HFFc6 (cell line): ENCODE results near the gene SPRED1. TPM values are rescaled to one million over a fixed set of nuclear protein-coding genes. Genes with fewer than 3 reads are reported as not detected.
"Not testable (repeated sequence)": the region's sequence is repeated elsewhere in the genome, so short reads cannot be mapped to it uniquely, and the experiment has no call there.

Experiments used
- DNase-seq: peaks from one replicate; pipeline ENCODE4 v3.0.0-alpha.2; 2018
- H3K27ac Mint-ChIP-seq: 2 replicates; pipeline ENCODE4 v1.8.0; 2020; ENCODE audit warnings: mild to moderate bottlenecking, mixed read lengths
- H3K27me3 Mint-ChIP-seq: 2 replicates; pipeline ENCODE4 v1.8.0; 2021; ENCODE audit warnings: mild to moderate bottlenecking, moderate library complexity, mixed read lengths; ENCODE audit not compliant: insufficient read depth
- H3K36me3 Mint-ChIP-seq: 2 replicates; pipeline ENCODE4 v1.8.0; 2021; ENCODE audit warnings: low read depth, mixed read lengths
- H3K4me1 Mint-ChIP-seq: 2 replicates; pipeline ENCODE4 v1.8.0; 2020; ENCODE audit warnings: low read depth, mixed read lengths
- H3K4me3 Mint-ChIP-seq: 2 replicates; pipeline ENCODE4 v1.8.0; 2020; ENCODE audit warnings: mild to moderate bottlenecking, moderate library complexity, mixed read lengths
- H3K9me3 Mint-ChIP-seq: 2 replicates; pipeline ENCODE4 v1.8.0; 2020; ENCODE audit warnings: mild to moderate bottlenecking, mixed read lengths
- total RNA-seq, 6 experiments: library from RNA; stranded (reverse); fragmentation: NEBNext Ultra II Directional; extraction: Animal tissue kit (Norgen Biotek cat#: 25700); gene quantifications; 2 replicates in 1 of 6; 3 replicates in 5 of 6; pipeline ENCODE4 v1.2.3, GENCODE V29; 2021
- TF ChIP-seq, protein P1 (sequence below): fragments of 200-600 bp; sonication (generic); IDR thresholded peaks from 2 replicates; pipeline ENCODE4 v1.5.0; 2021; ENCODE audit warnings: antibody characterized with exemption, mild to moderate bottlenecking

The SPRED1 gene
- total RNA-seq, 6 experiments from 2014 or later = 39.9 to 46.0 (median 41.7) TPM

GRCh38 chr15:38231436-38231835 lies 21.2 kb upstream of the SPRED1 start:
- no peaks in the 10 kb centered on the region for H3K36me3 Mint-ChIP-seq
- H3K4me1 Mint-ChIP-seq = peaks cover 17% of the 10 kb centered on the region
- H3K9me3 Mint-ChIP-seq = no peaks in the 10 kb centered on the region
- no peak overlapping the region for H3K4me3 Mint-ChIP-seq
- TF ChIP-seq, protein P1, sequence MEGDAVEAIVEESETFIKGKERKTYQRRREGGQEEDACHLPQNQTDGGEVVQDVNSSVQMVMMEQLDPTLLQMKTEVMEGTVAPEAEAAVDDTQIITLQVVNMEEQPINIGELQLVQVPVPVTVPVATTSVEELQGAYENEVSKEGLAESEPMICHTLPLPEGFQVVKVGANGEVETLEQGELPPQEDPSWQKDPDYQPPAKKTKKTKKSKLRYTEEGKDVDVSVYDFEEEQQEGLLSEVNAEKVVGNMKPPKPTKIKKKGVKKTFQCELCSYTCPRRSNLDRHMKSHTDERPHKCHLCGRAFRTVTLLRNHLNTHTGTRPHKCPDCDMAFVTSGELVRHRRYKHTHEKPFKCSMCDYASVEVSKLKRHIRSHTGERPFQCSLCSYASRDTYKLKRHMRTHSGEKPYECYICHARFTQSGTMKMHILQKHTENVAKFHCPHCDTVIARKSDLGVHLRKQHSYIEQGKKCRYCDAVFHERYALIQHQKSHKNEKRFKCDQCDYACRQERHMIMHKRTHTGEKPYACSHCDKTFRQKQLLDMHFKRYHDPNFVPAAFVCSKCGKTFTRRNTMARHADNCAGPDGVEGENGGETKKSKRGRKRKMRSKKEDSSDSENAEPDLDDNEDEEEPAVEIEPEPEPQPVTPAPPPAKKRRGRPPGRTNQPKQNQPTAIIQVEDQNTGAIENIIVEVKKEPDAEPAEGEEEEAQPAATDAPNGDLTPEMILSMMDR = no peak
- DNase-seq = no peak
- no peak overlapping the region for H3K27ac Mint-ChIP-seq
- no peaks in the 10 kb centered on the region for H3K27me3 Mint-ChIP-seq

- H3K4me3 Mint-ChIP-seq, H3K4me1 Mint-ChIP-seq, H3K27ac Mint-ChIP-seq, H3K27me3 Mint-ChIP-seq, H3K36me3 Mint-ChIP-seq, H3K9me3 Mint-ChIP-seq, DNase-seq: not testable (repeated sequence)
These were observed 15.6 kb upstream of the SPRED1 start for GRCh38 chr15:38237021-38237420.

DNA sequence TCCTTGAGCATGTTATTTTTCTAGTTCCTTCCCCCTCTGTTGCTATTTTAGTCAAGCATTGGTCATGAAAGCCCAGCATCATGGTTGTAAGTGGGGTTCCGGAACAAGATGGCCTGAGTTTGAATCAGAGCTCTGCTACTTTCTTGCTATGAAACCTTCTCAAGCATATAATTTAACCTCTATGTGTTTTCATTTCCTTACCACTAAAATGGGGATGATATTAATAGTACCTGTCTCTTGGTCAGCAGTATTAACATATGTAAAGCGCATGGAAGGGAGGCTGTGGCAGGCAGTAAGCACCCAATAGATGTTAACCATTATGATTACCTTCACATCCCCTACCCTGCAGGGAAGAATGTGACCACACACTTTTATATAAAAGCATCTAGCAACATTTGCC lies 14.3 kb upstream of the SPRED1 start:
- Mint-ChIP-seq H3K4me1 (peaks cover 6% of the 10 kb centered on the region), H3K9me3 (no peaks in the 10 kb centered on the region), H3K4me3 (no peak overlapping the region), H3K27ac (no peak overlapping the region), H3K36me3 (no peaks in the 10 kb centered on the region), H3K27me3 (no peaks in the 10 kb centered on the region)
- DNase-seq = no peak
- TF ChIP-seq, protein P1 = no peak

GRCh38 chr15:38242055-38242454 lies 10.6 kb upstream of the SPRED1 start:
- Mint-ChIP-seq H3K27me3 (peaks cover 2% of the 10 kb centered on the region; the same call in 1 of the 2 replicates), H3K9me3 (no peaks in the 10 kb centered on the region), H3K4me3 (no peak overlapping the region), H3K36me3 (no peaks in the 10 kb centered on the region), H3K27ac (no peak overlapping the region), H3K4me1 (peaks cover 14% of the 10 kb centered on the region)
- TF ChIP-seq, protein P1 = no peak
- DNase-seq = no peak

DNA sequence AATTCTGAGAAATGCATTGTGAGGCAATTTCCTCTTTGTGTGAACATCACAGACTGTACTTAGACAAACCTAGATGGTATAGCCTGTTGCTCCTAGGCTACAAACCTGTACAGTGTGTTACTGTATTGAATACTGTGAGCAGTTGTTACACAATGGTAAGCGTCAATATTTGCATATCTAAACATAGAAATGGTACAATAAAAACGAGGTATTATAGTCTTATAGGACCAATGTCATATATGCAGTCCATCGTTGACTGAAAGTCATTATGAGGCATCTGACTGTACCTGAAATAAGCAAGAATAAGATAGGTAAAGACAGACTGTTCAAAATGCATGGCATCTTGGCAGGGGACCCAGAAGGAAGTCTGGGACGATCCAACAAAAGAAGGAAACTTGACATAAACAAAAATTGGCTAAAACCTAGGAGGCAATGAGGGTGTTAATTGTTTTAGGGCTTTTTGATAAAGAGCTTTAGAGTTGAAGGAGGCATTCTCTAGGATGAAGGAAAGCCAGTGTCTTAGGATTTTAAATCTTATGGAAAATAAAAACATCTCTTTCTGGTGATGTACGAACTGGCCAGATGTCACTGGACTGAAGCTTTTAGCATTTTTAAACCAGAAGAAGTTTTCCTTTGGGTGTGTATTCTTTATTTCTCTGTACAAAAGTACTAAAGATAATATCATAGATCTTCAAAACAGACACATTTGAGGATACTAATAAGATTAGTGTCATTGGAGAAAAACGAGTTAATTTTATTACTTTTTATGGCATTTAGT lies 9.2 kb upstream of the SPRED1 start:
- TF ChIP-seq, protein P1 = no peak
- DNase-seq = no peak
- Mint-ChIP-seq H3K4me1 (peaks cover 28% of the 10 kb centered on the region), H3K27ac (no peak overlapping the region), H3K4me3 (no peak overlapping the region), H3K9me3 (no peaks in the 10 kb centered on the region), H3K36me3 (no peaks in the 10 kb centered on the region), H3K27me3 (peaks cover 3% of the 10 kb centered on the region; the same call in 1 of the 2 replicates)

- no peak for DNase-seq
- Mint-ChIP-seq H3K9me3 (no peaks in the 10 kb centered on the region), H3K36me3 (no peaks in the 10 kb centered on the region), H3K27ac (peak overlapping the region; percentile 20), H3K4me1 (peaks cover 38% of the 10 kb centered on the region), H3K27me3 (peaks cover 6% of the 10 kb centered on the region), H3K4me3 (peak overlapping the region; percentile 29; the same call in 1 of the 2 replicates)
- TF ChIP-seq, protein P1 = no peak
These were observed 5.3 kb upstream of the SPRED1 start for GRCh38 chr15:38247336-38247735.
